ENCODE data around the gene ITGA6.

- no peak for TF ChIP-seq ZFP30 (CRISPR knock-in tag; IDR thresholded peaks at IDR 0.05)
- no peak for TF ChIP-seq ZFP3 (CRISPR knock-in tag; IDR thresholded peaks at IDR 0.05)
- no peak for TF ChIP-seq ZNF565 (CRISPR knock-in tag; conservative IDR thresholded peaks at IDR 0.05; ENCODE audit: low read depth)
These were observed 45.8 kb downstream of the ITGA6 start for GRCh38 chr2:172473167-172473566.
